K562 (cell line): Measurements from ENCODE around the gene ERF. TPM values are rescaled to one million over a fixed set of nuclear protein-coding genes. Genes with fewer than 3 reads are reported as not detected.

Experiments
- ARID2 ChIP-seq: fragments of 450-650 bp; IDR thresholded peaks from 2 replicates; pipeline ENCODE4 v1.6.1; 2017; ENCODE audit warnings: antibody characterized with exemption, mild to moderate bottlenecking
- CGGBP1 ChIP-seq: fragments of 250-450 bp; sonication (Bioruptor Pico); IDR thresholded peaks from 2 replicates; pipeline ENCODE4 v1.9.0; 2021; ENCODE audit warnings: mild to moderate bottlenecking
- CHD2 ChIP-seq: IDR thresholded peaks from 2 replicates; pipeline ENCODE4 v1.6.1; 2011; ENCODE audit warnings: low read depth, low read length
- CTBP1 ChIP-seq: fragments of 450-650 bp; IDR thresholded peaks from 2 replicates; pipeline ENCODE4 v1.6.1; 2016; ENCODE audit warnings: borderline replicate concordance
- FOXJ3 ChIP-seq: sonication (generic); formaldehyde crosslinking; IDR thresholded peaks from 2 replicates; pipeline ENCODE4 v1.4.0; 2020; ENCODE audit warnings: mild to moderate bottlenecking, missing genetic modification reagents
- HDAC8 ChIP-seq: fragments of 450-650 bp; IDR thresholded peaks from 2 replicates; pipeline ENCODE4 v1.6.1; 2016; ENCODE audit warnings: mild to moderate bottlenecking, missing genetic modification characterization, moderate library complexity, missing compliant biosample characterization
- HOXB6 ChIP-seq: fragments of 250-450 bp; sonication (Bioruptor Pico); IDR thresholded peaks from 2 replicates; pipeline ENCODE4 v1.5.1; 2022; ENCODE audit warnings: mild to moderate bottlenecking, borderline replicate concordance
- MAZ ChIP-seq, 2 experiments: fragments of 450-650 bp in 1 of 2; sonication (generic) in 1 of 2; formaldehyde crosslinking; IDR thresholded peaks in 1 of 2; conservative IDR thresholded peaks in 1 of 2; 2 replicates each; pipeline versions ENCODE4 v1.4.0 to v1.5.0; 2020; ENCODE audit warnings: mild to moderate bottlenecking in 1 of 2, missing genetic modification reagents in 1 of 2
- MCM2 ChIP-seq: fragments of 450-650 bp; IDR thresholded peaks from 2 replicates; pipeline ENCODE4 v1.6.1; 2017; ENCODE audit warnings: low read depth, mild to moderate bottlenecking
- MYNN ChIP-seq, 2 experiments: sonication (generic); formaldehyde crosslinking in 1 of 2; IDR thresholded peaks; 2 replicates each; pipeline versions ENCODE4 v1.5.0 to v1.6.1; 2016 to 2020; ENCODE audit warnings: antibody characterized with exemption in 1 of 2, missing genetic modification reagents in 1 of 2
- NUFIP1 ChIP-seq: fragments of 450-650 bp; IDR thresholded peaks from 2 replicates; pipeline ENCODE4 v1.6.1; 2018; ENCODE audit not compliant: partially characterized antibody
- PCBP2 ChIP-seq: fragments of 200-400 bp; formaldehyde crosslinking; IDR thresholded peaks from 2 replicates; pipeline ENCODE4 v1.6.1; 2018; ENCODE audit warnings: low read length, low read depth, mild to moderate bottlenecking, moderate library complexity; ENCODE audit not compliant: poor library complexity, severe bottlenecking
- RBM22 ChIP-seq: fragments of 200-400 bp; formaldehyde crosslinking; IDR thresholded peaks from 2 replicates; pipeline ENCODE4 v1.6.1; 2018; ENCODE audit warnings: low read length, low read depth; ENCODE audit not compliant: poor library complexity, severe bottlenecking
- TAF9B ChIP-seq: fragments of 450-650 bp; IDR thresholded peaks from 2 replicates; pipeline ENCODE4 v1.6.1; 2018; ENCODE audit warnings: mild to moderate bottlenecking; ENCODE audit not compliant: partially characterized antibody
- TEAD1 ChIP-seq, 2 experiments: fragments of 450-650 bp in 1 of 2; sonication (generic) in 1 of 2; formaldehyde crosslinking; IDR thresholded peaks; 2 replicates each; pipeline versions ENCODE4 v1.4.0 to v1.8.0; 2020 to 2022; ENCODE audit warnings: mild to moderate bottlenecking in 2 of 2, missing genetic modification reagents in 1 of 2
- ZKSCAN8 ChIP-seq: fragments of 200-800 bp; sonication (Bioruptor generic); IDR thresholded peaks from 2 replicates; pipeline ENCODE4 v1.6.1; 2016; ENCODE audit warnings: missing genetic modification characterization, missing compliant biosample characterization
- ZNF551 ChIP-seq: fragments of 250-450 bp; sonication (Bioruptor Pico); IDR thresholded peaks from 2 replicates; pipeline ENCODE4 v1.5.0; 2021; ENCODE audit warnings: mild to moderate bottlenecking, moderate library complexity
- polyA plus RNA-seq, 8 experiments: library from polyadenylated mRNA; depleted of rRNA in 4 of 8; stranded (reverse) in 5 of 8; unstranded in 3 of 8; fragments of >200 nt; fragmentation: Nextera tagmentation in 2 of 8; fragmentation: Illumina TruSeq in 1 of 8; extraction: Ambion mirVana in 2 of 8; extraction: Trizol in 1 of 8; gene quantifications; 2 replicates each; pipeline versions ENCODE4 v1.2.1 to v1.2.3, GENCODE V29; 2011 to 2014; ENCODE audit warnings: inconsistent platforms in 1 of 8, missing spikeins in 1 of 8
- total RNA-seq, 7 experiments: library from RNA; depleted of rRNA in 6 of 7; stranded (reverse); fragments of >200 nt in 6 of 7; fragmentation: Illumina TruSeq in 2 of 7; extraction: Trizol in 2 of 7; gene quantifications; 2 replicates each; pipeline versions ENCODE4 v1.2.1 to v1.2.3, GENCODE V29; 2011 to 2021; ENCODE audit warnings: low replicate concordance in 1 of 7
- TF ChIP-seq, protein P1 (sequence below): fragments of 250-450 bp; sonication (Bioruptor Pico); IDR thresholded peaks from 2 replicates; pipeline ENCODE4 v1.5.0; 2022; ENCODE audit warnings: mild to moderate bottlenecking
- TF ChIP-seq, protein P2 (sequence below): fragments of 450-650 bp; IDR thresholded peaks from 2 replicates; pipeline ENCODE4 v1.6.1; 2016; ENCODE audit warnings: missing biosample characterization, missing genetic modification characterization
- TF ChIP-seq, protein P3 (sequence below), 2 experiments: fragments of 450-650 bp in 1 of 2; sonication (generic) in 1 of 2; formaldehyde crosslinking; conservative IDR thresholded peaks; 2 replicates each; pipeline versions ENCODE4 v1.4.0 to v1.8.1; 2020 to 2022; ENCODE audit warnings: mild to moderate bottlenecking in 1 of 2, missing genetic modification reagents in 1 of 2
- TF ChIP-seq, protein P4 (sequence below): fragments of 450-650 bp; IDR thresholded peaks from 2 replicates; pipeline ENCODE4 v1.6.1; 2018; ENCODE audit warnings: mild to moderate bottlenecking, low read depth; ENCODE audit not compliant: partially characterized antibody

The ERF gene
- total and polyA plus RNA-seq, 9 of the 15 experiments (the other 6 are each of a cell fraction or from before 2014, with no cell fraction given), result 0.03 to 75.4 (median 27.0) TPM

GRCh38 chr19:42199440-42200115, 55.4 kb downstream of the ERF start (continued):
- TF ChIP-seq CGGBP1 (CRISPR knock-in tag), result no peak
- TF ChIP-seq ARID2, result no peak
- TF ChIP-seq TAF9B, result no peak
- no peak for TF ChIP-seq NUFIP1
- TF ChIP-seq, protein P1, sequence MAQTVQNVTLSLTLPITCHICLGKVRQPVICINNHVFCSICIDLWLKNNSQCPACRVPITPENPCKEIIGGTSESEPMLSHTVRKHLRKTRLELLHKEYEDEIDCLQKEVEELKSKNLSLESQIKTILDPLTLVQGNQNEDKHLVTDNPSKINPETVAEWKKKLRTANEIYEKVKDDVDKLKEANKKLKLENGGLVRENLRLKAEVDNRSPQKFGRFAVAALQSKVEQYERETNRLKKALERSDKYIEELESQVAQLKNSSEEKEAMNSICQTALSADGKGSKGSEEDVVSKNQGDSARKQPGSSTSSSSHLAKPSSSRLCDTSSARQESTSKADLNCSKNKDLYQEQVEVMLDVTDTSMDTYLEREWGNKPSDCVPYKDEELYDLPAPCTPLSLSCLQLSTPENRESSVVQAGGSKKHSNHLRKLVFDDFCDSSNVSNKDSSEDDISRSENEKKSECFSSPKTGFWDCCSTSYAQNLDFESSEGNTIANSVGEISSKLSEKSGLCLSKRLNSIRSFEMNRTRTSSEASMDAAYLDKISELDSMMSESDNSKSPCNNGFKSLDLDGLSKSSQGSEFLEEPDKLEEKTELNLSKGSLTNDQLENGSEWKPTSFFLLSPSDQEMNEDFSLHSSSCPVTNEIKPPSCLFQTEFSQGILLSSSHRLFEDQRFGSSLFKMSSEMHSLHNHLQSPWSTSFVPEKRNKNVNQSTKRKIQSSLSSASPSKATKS (CRISPR knock-in tag), result no peak
- TF ChIP-seq ZKSCAN8 (CRISPR knock-in tag), result no peak
- no peak for TF ChIP-seq TEAD1 (CRISPR knock-in tag; IDR thresholded peaks at IDR 0.05)
- TF ChIP-seq MCM2, result no peak
- TF ChIP-seq CHD2, result no peak
- no peak for TF ChIP-seq HOXB6 (CRISPR knock-in tag)
- TF ChIP-seq, protein P2, sequence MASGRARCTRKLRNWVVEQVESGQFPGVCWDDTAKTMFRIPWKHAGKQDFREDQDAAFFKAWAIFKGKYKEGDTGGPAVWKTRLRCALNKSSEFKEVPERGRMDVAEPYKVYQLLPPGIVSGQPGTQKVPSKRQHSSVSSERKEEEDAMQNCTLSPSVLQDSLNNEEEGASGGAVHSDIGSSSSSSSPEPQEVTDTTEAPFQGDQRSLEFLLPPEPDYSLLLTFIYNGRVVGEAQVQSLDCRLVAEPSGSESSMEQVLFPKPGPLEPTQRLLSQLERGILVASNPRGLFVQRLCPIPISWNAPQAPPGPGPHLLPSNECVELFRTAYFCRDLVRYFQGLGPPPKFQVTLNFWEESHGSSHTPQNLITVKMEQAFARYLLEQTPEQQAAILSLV (tag), result no peak
- TF ChIP-seq PCBP2, result no peak
- no peak for TF ChIP-seq RBM22
- 0 out of 2 replicates have a peak, but pooled peaks have one; percentile 57 for TF ChIP-seq MYNN (IDR thresholded peaks at IDR 0.05)
- TF ChIP-seq MYNN (CRISPR knock-in tag; IDR thresholded peaks at IDR 0.05), result no peak
- TF ChIP-seq HDAC8 (tag), result no peak
- no peak for TF ChIP-seq ZNF551 (CRISPR knock-in tag)
- TF ChIP-seq, protein P3, sequence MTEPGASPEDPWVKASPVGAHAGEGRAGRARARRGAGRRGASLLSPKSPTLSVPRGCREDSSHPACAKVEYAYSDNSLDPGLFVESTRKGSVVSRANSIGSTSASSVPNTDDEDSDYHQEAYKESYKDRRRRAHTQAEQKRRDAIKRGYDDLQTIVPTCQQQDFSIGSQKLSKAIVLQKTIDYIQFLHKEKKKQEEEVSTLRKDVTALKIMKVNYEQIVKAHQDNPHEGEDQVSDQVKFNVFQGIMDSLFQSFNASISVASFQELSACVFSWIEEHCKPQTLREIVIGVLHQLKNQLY (CRISPR knock-in tag; conservative IDR thresholded peaks at IDR 0.05), result no peak
- TF ChIP-seq MAZ (CRISPR knock-in tag; conservative IDR thresholded peaks at IDR 0.05 in 1 of 2, IDR thresholded peaks at IDR 0.05 in 1 of 2), result peak; percentile 62 to 78; a peak in 3 of 4 replicates
- TF ChIP-seq CTBP1, result peak; percentile 77; the same call in 1 of the 2 replicates
- no peak for TF ChIP-seq FOXJ3 (CRISPR knock-in tag)
- TF ChIP-seq, protein P4, sequence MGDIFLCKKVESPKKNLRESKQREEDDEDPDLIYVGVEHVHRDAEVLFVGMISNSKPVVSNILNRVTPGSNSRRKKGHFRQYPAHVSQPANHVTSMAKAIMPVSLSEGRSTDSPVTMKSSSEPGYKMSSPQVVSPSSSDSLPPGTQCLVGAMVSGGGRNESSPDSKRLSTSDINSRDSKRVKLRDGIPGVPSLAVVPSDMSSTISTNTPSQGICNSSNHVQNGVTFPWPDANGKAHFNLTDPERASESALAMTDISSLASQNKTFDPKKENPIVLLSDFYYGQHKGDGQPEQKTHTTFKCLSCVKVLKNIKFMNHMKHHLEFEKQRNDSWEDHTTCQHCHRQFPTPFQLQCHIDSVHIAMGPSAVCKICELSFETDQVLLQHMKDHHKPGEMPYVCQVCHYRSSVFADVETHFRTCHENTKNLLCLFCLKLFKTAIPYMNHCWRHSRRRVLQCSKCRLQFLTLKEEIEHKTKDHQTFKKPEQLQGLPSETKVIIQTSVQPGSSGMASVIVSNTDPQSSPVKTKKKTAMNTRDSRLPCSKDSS, result no peak
